Neutrophil (primary cell): Measurements from ENCODE around the gene NRSN1.

ENCODE experiments used
- H3K27ac ChIP-seq: fragments of 200-600 bp; sonication (generic); 2 replicates; pipeline ENCODE4 v1.5.1; 2016; ENCODE audit warnings: mild to moderate bottlenecking, moderate library complexity
- H3K27me3 ChIP-seq: fragments of 200-600 bp; sonication (generic); 2 replicates; pipeline ENCODE4 v1.6.0; 2016; ENCODE audit warnings: mild to moderate bottlenecking
- H3K36me3 ChIP-seq: fragments of 200-600 bp; sonication (generic); 2 replicates; pipeline ENCODE4 v1.5.1; 2017
- H3K4me1 ChIP-seq, 2 experiments: fragments of 200-600 bp in 1 of 2; sonication (generic) in 1 of 2; 1 replicate in 1 of 2; 2 replicates in 1 of 2; pipeline versions ENCODE4 v1.5.1 to v1.6.1; 2013 to 2016; ENCODE audit warnings: low read depth in 1 of 2, low read length in 1 of 2, mild to moderate bottlenecking in 1 of 2, moderate library complexity in 1 of 2; ENCODE audit not compliant: control insufficient read depth in 1 of 2, insufficient read depth in 1 of 2
- H3K4me3 ChIP-seq, 2 experiments: fragments of 200-600 bp in 1 of 2; sonication (generic) in 1 of 2; 1 replicate in 1 of 2; 2 replicates in 1 of 2; pipeline ENCODE4 v1.5.1; 2013 to 2016; ENCODE audit warnings: low read depth in 1 of 2, low read length in 1 of 2, mild to moderate bottlenecking in 1 of 2, moderate library complexity in 1 of 2
- H3K9me3 ChIP-seq: fragments of 200-600 bp; sonication (generic); 2 replicates; pipeline ENCODE4 v1.5.1; 2016
- TF ChIP-seq, protein P1 (sequence below): fragments of 200-600 bp; sonication (generic); IDR thresholded peaks from 2 replicates; pipeline ENCODE4 v1.5.1; 2016; ENCODE audit warnings: antibody characterized with exemption

NRSN1 gene

DNA sequence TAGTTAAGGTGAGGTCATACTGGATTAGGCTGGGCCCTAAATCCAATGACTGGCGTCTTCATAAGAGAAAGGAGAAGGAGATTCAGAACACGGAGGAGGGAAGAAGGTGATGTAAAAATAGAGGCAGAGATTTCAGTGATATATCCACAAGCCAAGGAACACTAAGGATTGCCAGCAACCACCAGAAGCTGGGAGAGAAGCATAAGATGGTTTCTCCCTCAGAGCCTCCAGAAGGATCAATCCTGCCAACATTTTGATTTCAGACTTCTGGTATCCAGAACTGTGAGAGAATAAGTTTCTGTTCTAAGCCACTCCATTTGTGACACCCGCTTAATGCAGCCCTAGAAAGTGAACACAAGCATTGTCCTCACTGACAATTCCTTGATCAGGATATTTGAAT is 33.6 kb upstream of the NRSN1 start:
- Histone ChIP-seq H3K4me1 (no peaks in the 10 kb centered on the region), H3K4me3 (no peak overlapping the region), H3K36me3 (no peaks in the 10 kb centered on the region), H3K27me3 (no peaks in the 10 kb centered on the region), H3K27ac (no peak overlapping the region), H3K9me3 (no peaks in the 10 kb centered on the region)
- TF ChIP-seq, protein P1, sequence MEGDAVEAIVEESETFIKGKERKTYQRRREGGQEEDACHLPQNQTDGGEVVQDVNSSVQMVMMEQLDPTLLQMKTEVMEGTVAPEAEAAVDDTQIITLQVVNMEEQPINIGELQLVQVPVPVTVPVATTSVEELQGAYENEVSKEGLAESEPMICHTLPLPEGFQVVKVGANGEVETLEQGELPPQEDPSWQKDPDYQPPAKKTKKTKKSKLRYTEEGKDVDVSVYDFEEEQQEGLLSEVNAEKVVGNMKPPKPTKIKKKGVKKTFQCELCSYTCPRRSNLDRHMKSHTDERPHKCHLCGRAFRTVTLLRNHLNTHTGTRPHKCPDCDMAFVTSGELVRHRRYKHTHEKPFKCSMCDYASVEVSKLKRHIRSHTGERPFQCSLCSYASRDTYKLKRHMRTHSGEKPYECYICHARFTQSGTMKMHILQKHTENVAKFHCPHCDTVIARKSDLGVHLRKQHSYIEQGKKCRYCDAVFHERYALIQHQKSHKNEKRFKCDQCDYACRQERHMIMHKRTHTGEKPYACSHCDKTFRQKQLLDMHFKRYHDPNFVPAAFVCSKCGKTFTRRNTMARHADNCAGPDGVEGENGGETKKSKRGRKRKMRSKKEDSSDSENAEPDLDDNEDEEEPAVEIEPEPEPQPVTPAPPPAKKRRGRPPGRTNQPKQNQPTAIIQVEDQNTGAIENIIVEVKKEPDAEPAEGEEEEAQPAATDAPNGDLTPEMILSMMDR: no peak

DNA sequence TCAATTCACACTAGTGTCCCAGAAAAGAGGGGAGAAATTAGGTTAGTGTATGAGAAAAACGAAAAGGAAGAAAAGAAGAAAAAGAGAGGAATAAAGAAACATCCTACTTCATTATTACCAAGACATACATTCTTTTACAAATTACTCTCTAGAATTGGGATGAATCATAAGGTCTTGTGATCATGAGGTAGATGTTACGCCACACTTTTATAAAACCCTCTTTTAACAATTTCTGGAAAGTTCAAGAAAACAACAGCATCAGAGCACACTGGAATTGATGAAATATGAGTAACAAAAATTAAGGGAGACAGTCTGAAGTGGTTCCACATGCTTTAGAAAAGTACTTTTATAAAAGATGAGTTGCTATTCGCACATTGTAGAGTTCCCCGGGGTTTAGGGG is 32.6 kb upstream of the NRSN1 start:
- Histone ChIP-seq H3K9me3 (no peaks in the 10 kb centered on the region), H3K4me3 (no peak overlapping the region), H3K4me1 (no peaks in the 10 kb centered on the region), H3K27ac (no peak overlapping the region), H3K27me3 (no peaks in the 10 kb centered on the region), H3K36me3 (no peaks in the 10 kb centered on the region)
- TF ChIP-seq, protein P1: no peak

- H3K27me3 ChIP-seq: no peaks in the 10 kb centered on the region
- H3K4me3 ChIP-seq: no peak overlapping the region
- TF ChIP-seq, protein P1: no peak
- H3K36me3 ChIP-seq: no peaks in the 10 kb centered on the region
- H3K4me1 ChIP-seq: no peaks in the 10 kb centered on the region
- no peaks in the 10 kb centered on the region for H3K9me3 ChIP-seq
- H3K27ac ChIP-seq: no peak overlapping the region
These were observed 26.8 kb upstream of the NRSN1 start for GRCh38 chr6:24099181-24099580.

DNA sequence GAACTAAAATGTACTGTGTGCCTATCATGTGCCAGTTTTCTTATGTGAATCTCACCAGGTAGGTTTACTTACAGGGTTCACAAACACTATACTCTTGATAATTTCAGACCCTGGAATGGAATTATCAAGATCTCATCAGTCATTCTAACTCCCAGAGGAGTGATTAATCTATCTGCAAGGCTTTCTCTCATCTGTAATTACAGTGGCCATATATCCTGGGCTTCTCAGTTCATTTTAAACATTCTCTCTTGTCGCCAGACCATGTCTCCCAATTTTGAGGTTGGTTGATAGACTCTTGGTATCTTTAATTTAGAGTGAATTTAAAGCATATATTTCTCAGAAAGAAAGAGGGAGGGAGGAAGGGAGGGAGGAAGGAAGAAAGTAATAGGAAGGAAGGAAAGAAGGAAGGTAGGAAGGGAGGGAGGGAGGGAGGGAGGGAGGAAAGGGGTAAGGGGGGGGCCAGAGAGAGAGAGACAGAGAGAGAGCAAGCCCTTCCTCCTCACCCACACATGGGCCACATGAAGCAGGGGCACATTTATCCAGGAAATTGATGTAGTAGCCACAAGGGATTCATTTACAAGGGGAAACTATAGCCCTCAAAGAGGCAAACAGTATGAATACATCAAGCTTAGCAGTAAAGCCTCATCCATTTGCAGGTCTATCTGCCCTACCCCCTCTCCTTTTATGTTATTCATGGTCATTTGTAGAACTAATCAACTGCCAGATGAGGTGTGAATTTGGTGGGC is 25.8 kb upstream of the NRSN1 start:
- Histone ChIP-seq H3K27ac (no peak overlapping the region), H3K4me3 (no peak overlapping the region), H3K9me3 (no peaks in the 10 kb centered on the region), H3K27me3 (no peaks in the 10 kb centered on the region), H3K4me1 (no peaks in the 10 kb centered on the region), H3K36me3 (no peaks in the 10 kb centered on the region)
- TF ChIP-seq, protein P1: no peak

DNA sequence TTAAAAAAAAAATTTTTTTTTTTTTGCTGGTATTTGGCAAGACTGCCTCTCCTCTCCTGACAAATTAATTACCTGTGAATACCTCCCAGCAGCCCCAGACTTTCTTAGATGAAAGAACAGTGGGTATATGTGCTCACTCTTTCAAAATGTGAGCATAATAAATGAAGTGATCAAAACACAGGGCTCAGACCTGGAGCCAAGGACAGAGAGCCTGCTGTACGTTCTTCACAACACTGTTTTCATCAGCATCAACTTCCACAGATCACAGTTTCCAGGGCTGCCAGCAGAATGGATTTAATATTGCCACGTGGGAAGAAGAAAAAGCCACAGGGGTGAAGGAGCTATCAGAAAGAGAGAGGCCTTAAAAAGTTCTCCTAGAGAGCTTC is 25.3 kb upstream of the NRSN1 start:
- H3K27ac ChIP-seq: no peak overlapping the region
- H3K36me3 ChIP-seq: no peaks in the 10 kb centered on the region
- H3K4me3 ChIP-seq: no peak overlapping the region
- no peaks in the 10 kb centered on the region for H3K9me3 ChIP-seq
- TF ChIP-seq, protein P1: no peak
- H3K4me1 ChIP-seq: no peaks in the 10 kb centered on the region
- H3K27me3 ChIP-seq: no peaks in the 10 kb centered on the region
